Measurements from ENCODE around the gene NFKBIE. TPM values are rescaled to one million over a fixed set of nuclear protein-coding genes. Genes with fewer than 3 reads are reported as not detected.

The NFKBIE gene
- total and polyA plus RNA-seq, 4 donors = 3.5 to 15.8 (median 12.9) TPM

- no peaks in the 10 kb centered on the region for H3K27me3 ChIP-seq (ENCODE audit: control insufficient read depth, insufficient read depth, low read length)
- H3K36me3 ChIP-seq (ENCODE audit: control insufficient read depth, insufficient read depth, low read length) = peaks cover 47% of the 10 kb centered on the region
- 75% methylated on average over 4 of the region's 5 CpGs for WGBS (ENCODE audit: insufficient coverage)
- peaks cover 58% of the 10 kb centered on the region for H3K4me1 ChIP-seq (ENCODE audit: control insufficient read depth, insufficient read depth, low read length)
- H3K9me3 ChIP-seq (ENCODE audit: control insufficient read depth, insufficient read depth, low read length) = no peaks in the 10 kb centered on the region
- DNase-seq (ENCODE audit: low read depth in 4 of 6, low spot score in 6 of 6) = no peak
- H3K27ac ChIP-seq (ENCODE audit: low read depth, low read length) = no peak overlapping the region
- H3K4me3 ChIP-seq (ENCODE audit: low read depth, low read length) = no peak overlapping the region
Measured at GRCh38 chr6:44228836-44229235, 36.5 kb downstream of the NFKBIE start.

DNA sequence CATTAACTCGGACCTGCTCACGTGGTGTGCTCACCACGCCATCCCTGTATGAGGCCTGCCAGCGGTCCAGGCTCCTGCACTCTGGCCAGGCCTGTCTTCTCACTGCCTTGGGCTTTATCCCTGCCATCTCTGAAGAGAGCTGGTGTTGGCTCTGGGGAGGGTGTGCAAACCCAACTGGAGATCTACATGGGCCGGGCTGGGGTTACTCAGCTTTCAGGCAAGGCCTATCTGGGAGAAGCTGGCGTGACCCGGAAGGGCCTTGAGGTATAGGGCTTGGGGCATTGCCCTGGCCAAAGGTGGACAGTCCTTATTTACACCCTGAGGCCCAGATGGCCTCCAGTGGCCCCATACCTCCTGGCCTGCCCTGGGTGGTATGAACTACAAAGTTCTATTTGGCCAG is 36.9 kb downstream of the NFKBIE start:
- Histone ChIP-seq H3K4me3 (ENCODE audit: low read depth, low read length) (no peak overlapping the region), H3K4me1 (ENCODE audit: control insufficient read depth, insufficient read depth, low read length) (peaks cover 56% of the 10 kb centered on the region), H3K27me3 (ENCODE audit: control insufficient read depth, insufficient read depth, low read length) (no peaks in the 10 kb centered on the region), H3K36me3 (ENCODE audit: control insufficient read depth, insufficient read depth, low read length) (peaks cover 44% of the 10 kb centered on the region), H3K9me3 (ENCODE audit: control insufficient read depth, insufficient read depth, low read length) (no peaks in the 10 kb centered on the region), H3K27ac (ENCODE audit: low read depth, low read length) (no peak overlapping the region)
- DNase-seq (ENCODE audit: low read depth in 4 of 6, low spot score in 6 of 6) = no peak
- 92% methylated on average over 7 of the region's 7 CpGs for WGBS (ENCODE audit: insufficient coverage)

DNA sequence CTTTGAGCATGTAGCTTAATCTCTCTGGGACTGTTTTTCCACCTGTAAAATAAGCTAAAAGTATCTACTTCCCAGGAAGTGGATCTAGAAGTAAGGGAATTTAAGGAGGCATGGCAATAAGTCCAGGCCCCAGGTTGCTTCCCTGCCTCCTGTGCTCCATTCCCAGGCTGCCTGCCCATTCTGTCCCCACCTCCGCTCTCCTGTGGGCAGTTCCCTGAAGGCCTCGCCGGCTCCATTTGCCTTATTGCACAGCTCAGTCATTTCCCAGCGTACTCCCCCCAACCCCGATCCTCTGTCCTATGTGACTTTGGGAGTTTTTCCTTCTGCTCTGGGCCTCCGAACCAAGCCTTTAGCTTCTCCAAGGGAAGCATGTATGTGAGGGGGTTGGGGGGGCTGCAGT is 37.3 kb downstream of the NFKBIE start:
- DNase-seq (ENCODE audit: low read depth in 4 of 6, low spot score in 6 of 6) = no peak
- Histone ChIP-seq H3K36me3 (ENCODE audit: control insufficient read depth, insufficient read depth, low read length) (peaks cover 40% of the 10 kb centered on the region), H3K27me3 (ENCODE audit: control insufficient read depth, insufficient read depth, low read length) (no peaks in the 10 kb centered on the region), H3K4me1 (ENCODE audit: control insufficient read depth, insufficient read depth, low read length) (peaks cover 54% of the 10 kb centered on the region), H3K4me3 (ENCODE audit: low read depth, low read length) (no peak overlapping the region), H3K9me3 (ENCODE audit: control insufficient read depth, insufficient read depth, low read length) (no peaks in the 10 kb centered on the region), H3K27ac (ENCODE audit: low read depth, low read length) (no peak overlapping the region)
- WGBS (ENCODE audit: insufficient coverage) = 93% methylated on average over 2 of the region's 6 CpGs

- H3K27ac ChIP-seq (ENCODE audit: low read depth, low read length) = no peak overlapping the region
- H3K27me3 ChIP-seq (ENCODE audit: control insufficient read depth, insufficient read depth, low read length) = no peaks in the 10 kb centered on the region
- peaks cover 33% of the 10 kb centered on the region for H3K36me3 ChIP-seq (ENCODE audit: control insufficient read depth, insufficient read depth, low read length)
- no peak for DNase-seq (ENCODE audit: low read depth in 4 of 6, low spot score in 6 of 6)
- WGBS (ENCODE audit: insufficient coverage) = 90% methylated on average over 6 of the region's 7 CpGs
- peaks cover 56% of the 10 kb centered on the region for H3K4me1 ChIP-seq (ENCODE audit: control insufficient read depth, insufficient read depth, low read length)
- no peaks in the 10 kb centered on the region for H3K9me3 ChIP-seq (ENCODE audit: control insufficient read depth, insufficient read depth, low read length)
- no peak overlapping the region for H3K4me3 ChIP-seq (ENCODE audit: low read depth, low read length)
Measured at GRCh38 chr6:44227148-44227793, 38.1 kb downstream of the NFKBIE start.

- peaks cover 61% of the 10 kb centered on the region for H3K4me1 ChIP-seq (ENCODE audit: control insufficient read depth, insufficient read depth, low read length)
- H3K27ac ChIP-seq (ENCODE audit: low read depth, low read length) = no peak overlapping the region
- H3K9me3 ChIP-seq (ENCODE audit: control insufficient read depth, insufficient read depth, low read length) = no peaks in the 10 kb centered on the region
- WGBS (ENCODE audit: insufficient coverage) = 40% methylated on average over 10 of the region's 15 CpGs
- peak in 1 of 6 donors; percentile 28 for DNase-seq (ENCODE audit: low read depth in 4 of 6, low spot score in 6 of 6)
- no peaks in the 10 kb centered on the region for H3K27me3 ChIP-seq (ENCODE audit: control insufficient read depth, insufficient read depth, low read length)
- H3K4me3 ChIP-seq (ENCODE audit: low read depth, low read length) = no peak overlapping the region
- H3K36me3 ChIP-seq (ENCODE audit: control insufficient read depth, insufficient read depth, low read length) = peaks cover 33% of the 10 kb centered on the region
Measured at GRCh38 chr6:44226368-44227147, 38.8 kb downstream of the NFKBIE start.

DNA sequence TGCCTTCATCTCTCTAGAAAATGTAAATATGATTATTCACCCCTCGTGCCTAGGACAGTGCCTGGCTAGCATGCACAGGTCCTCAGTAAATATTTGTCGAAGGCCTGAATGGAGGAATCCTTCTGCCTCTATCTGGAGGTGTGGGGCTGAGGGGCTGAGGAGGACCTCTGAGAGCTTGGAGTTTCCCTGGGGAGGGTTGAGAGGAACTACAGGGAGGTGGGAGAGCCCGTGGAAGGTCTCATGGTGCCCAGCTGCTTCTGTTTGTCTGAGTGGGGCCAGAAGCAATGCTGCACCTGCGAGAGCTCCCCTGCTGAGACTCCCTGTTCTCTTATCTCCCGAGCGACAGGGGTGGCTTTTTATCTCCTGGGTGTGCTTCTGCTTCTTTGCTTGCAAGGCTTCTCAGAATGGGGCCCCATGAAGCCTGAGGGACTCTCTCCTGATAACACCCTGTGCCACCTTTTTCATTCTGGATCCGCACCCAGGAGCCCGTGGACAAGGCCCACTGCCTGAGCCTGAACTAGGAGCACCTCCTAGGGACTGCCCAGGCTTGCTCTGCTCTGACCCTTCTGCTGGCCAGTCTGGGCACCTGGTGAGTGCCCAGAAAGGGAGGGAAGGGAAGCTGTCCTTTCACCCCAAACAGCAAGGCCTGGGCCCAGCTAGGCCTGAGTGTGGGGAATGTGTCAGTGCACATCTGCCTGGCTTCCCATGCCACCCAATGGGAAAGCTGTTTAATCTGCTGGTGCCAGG is 39.6 kb downstream of the NFKBIE start:
- H3K4me3 ChIP-seq (ENCODE audit: low read depth, low read length) = no peak overlapping the region
- WGBS (ENCODE audit: insufficient coverage) = 77% methylated on average over 7 of the region's 8 CpGs
- H3K27ac ChIP-seq (ENCODE audit: low read depth, low read length) = no peak overlapping the region
- H3K9me3 ChIP-seq (ENCODE audit: control insufficient read depth, insufficient read depth, low read length) = no peaks in the 10 kb centered on the region
- H3K27me3 ChIP-seq (ENCODE audit: control insufficient read depth, insufficient read depth, low read length) = no peaks in the 10 kb centered on the region
- H3K4me1 ChIP-seq (ENCODE audit: control insufficient read depth, insufficient read depth, low read length) = peaks cover 67% of the 10 kb centered on the region
- DNase-seq (ENCODE audit: low read depth in 4 of 6, low spot score in 6 of 6) = no peak
- peaks cover 25% of the 10 kb centered on the region for H3K36me3 ChIP-seq (ENCODE audit: control insufficient read depth, insufficient read depth, low read length)

- Histone ChIP-seq H3K27ac (ENCODE audit: low read depth, low read length) (no peak overlapping the region), H3K27me3 (ENCODE audit: control insufficient read depth, insufficient read depth, low read length) (peaks cover 2% of the 10 kb centered on the region), H3K9me3 (ENCODE audit: control insufficient read depth, insufficient read depth, low read length) (no peaks in the 10 kb centered on the region), H3K4me3 (ENCODE audit: low read depth, low read length) (no peak overlapping the region), H3K4me1 (ENCODE audit: control insufficient read depth, insufficient read depth, low read length) (peaks cover 69% of the 10 kb centered on the region), H3K36me3 (ENCODE audit: control insufficient read depth, insufficient read depth, low read length) (peaks cover 20% of the 10 kb centered on the region)
- no peak for DNase-seq (ENCODE audit: low read depth in 4 of 6, low spot score in 6 of 6)
- WGBS (ENCODE audit: insufficient coverage) = no CpG with 5 or more reads among the region's 4 CpGs
Measured at GRCh38 chr6:44224965-44225305, 40.4 kb downstream of the NFKBIE start.

GRCh38 chr6:44224029-44224964 is 41.1 kb downstream of the NFKBIE start:
- Histone ChIP-seq H3K4me1 (ENCODE audit: control insufficient read depth, insufficient read depth, low read length) (peaks cover 75% of the 10 kb centered on the region), H3K27me3 (ENCODE audit: control insufficient read depth, insufficient read depth, low read length) (peaks cover 3% of the 10 kb centered on the region), H3K4me3 (ENCODE audit: low read depth, low read length) (peak overlapping the region; percentile 32), H3K9me3 (ENCODE audit: control insufficient read depth, insufficient read depth, low read length) (no peaks in the 10 kb centered on the region), H3K36me3 (ENCODE audit: control insufficient read depth, insufficient read depth, low read length) (peaks cover 13% of the 10 kb centered on the region), H3K27ac (ENCODE audit: low read depth, low read length) (no peak overlapping the region)
- peak in 1 of 6 donors; percentile 57 for DNase-seq (ENCODE audit: low read depth in 4 of 6, low spot score in 6 of 6)
- WGBS (ENCODE audit: insufficient coverage) = 47% methylated on average over 3 of the region's 18 CpGs

Measured in spinal cord (tissue), 10 donors.